ENCODE measurements around the gene EFHD2.
"Not testable (repeated sequence)": the region's sequence is repeated elsewhere in the genome, so short reads cannot be mapped to it uniquely, and the experiment has no call there.

EFHD2 gene

GRCh38 chr1:15433471-15433870, 23.8 kb downstream of the EFHD2 start:
- DNase-seq: no peak

- DNase-seq: not testable (repeated sequence)
Measured at GRCh38 chr1:15434739-15435138, 25.1 kb downstream of the EFHD2 start.

GRCh38 chr1:15435239-15436077, 25.8 kb downstream of the EFHD2 start:
- no peak for DNase-seq

DNA sequence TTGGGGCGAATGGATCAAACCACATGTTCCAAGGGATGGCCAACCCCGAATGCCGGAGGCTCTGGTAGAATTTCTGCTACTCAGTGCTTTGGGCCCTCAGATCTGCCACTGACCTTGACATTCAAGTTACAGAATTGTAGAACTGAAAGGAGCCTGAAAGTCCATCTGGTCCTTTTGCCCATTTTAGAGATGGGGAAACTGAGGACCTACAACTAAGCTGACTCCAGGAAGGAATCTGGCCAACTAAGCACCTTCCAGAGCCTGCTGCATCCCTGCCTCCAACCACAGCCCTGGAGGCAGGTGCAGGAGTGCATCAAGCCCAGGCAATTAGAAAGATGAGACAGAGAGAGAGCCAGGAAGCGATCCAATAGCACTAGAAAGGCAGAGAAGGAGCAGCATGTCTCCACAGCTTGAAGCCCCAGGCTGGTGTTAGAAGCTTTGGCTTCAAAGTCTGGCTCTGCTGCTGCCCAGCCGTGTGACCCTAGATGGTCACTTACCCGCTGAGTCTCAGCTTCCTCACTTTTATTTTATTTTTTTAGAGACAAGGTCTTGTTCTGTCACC, 27.3 kb downstream of the EFHD2 start:
- no peak for DNase-seq

DNA sequence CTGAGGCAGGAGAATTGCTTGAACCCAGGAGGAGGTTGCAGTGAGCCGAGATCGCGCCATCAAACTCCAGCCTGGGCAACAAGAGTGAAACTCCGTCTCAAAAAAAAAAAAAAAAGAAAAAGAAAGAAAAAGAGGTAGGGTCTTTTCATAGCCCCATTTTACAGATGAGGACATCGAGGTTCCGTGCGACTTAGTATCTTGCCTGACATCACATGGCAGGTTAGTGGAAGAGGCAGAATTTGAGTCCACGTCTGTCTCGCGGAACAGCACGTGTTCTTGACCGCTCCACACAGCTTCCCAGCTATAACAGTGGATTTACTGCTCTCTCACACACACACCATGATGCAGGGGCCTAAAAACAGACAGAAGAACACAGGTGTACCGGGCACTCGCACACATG, 29.6 kb downstream of the EFHD2 start:
- DNase-seq: no peak

- DNase-seq: no peak
Measured at GRCh38 chr1:15440357-15440756, 30.7 kb downstream of the EFHD2 start.

- no peak for DNase-seq
Measured at GRCh38 chr1:15441247-15441646, 31.6 kb downstream of the EFHD2 start.

DNA sequence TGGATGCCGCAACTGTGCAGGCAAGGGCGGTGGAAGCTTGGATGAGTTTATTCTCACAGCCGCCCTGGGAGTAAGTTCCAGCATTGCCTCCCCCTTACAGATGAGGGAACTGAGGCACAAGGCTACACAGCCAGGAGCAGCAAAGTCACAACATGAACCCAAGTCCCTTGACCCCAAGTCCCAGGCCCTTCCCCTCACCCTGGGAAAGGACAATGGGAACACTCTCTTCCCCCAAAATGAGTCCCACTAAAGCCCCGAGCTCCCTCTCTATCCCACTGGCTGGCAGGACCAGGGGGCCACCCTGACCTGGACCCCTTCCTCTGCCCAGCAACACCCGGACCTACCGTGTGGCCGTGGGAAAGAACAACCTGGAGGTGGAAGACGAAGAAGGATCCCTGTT, 32.4 kb downstream of the EFHD2 start:
- no peak for DNase-seq

DNA sequence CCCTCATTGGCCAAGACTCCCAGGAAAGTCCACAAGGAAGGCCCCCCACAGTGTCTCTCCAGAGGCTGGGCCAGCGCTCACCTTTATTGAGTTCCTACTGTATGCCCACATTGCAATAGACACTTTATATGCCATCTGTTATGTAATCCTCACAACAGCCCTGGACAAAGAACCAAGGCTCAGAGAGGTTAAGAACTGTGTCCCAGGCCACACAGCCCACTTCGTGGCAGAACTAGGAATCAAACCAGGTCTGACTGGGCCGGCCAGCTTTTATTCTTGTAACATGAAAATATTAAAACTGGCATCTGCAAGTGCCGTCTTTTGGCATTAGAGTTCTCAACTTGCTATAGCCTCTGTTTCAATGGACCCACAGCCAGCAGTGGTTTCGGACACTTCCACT, 33.1 kb downstream of the EFHD2 start:
- no peak for DNase-seq

DNA sequence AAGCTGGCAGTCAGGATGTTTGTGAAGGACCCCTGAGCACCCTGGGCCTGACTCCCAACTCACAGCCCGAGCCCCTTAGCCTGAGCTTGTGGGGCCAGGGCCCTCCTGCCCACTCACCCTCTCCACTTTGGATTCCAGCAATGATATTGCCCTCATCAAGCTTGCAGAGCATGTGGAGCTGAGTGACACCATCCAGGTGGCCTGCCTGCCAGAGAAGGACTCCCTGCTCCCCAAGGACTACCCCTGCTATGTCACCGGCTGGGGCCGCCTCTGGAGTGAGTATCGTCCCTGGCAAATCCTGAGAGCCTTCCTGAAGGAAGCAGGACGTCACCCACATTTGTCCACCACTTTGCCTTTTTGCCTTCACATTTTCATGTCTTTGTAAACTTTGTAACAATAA, 33.6 kb downstream of the EFHD2 start:
- DNase-seq: no peak

GRCh38 chr1:15444468-15445389, 35.0 kb downstream of the EFHD2 start:
- no peak for DNase-seq

DNA sequence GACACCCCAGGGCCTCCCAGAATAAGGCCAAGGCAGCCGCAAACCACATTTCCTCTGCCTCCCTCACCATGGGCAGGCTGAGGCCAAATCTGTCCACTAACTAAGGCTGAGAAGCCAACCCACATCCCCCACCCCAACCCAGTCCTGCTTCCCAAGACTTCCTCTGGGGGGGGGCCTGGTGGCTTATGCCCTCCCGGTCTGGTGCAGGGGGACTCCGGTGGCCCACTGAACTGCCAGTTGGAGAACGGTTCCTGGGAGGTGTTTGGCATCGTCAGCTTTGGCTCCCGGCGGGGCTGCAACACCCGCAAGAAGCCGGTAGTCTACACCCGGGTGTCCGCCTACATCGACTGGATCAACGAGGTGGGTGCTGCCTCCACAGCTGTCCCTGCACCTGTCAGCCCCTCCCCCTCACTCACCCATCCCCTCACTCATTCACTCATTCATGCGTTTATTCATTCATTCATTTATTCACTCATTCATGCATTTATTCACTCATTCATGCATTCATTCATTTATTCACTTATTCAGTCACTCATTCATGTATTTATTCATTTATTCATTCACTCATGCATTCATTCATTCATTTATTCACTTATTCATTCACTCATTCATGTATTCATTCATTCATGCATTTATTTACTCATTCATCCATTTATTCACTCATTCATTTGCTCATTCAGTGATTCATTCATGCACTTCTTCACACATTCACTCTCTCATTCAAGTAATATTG, 35.9 kb downstream of the EFHD2 start:
- no peak for DNase-seq

DNA sequence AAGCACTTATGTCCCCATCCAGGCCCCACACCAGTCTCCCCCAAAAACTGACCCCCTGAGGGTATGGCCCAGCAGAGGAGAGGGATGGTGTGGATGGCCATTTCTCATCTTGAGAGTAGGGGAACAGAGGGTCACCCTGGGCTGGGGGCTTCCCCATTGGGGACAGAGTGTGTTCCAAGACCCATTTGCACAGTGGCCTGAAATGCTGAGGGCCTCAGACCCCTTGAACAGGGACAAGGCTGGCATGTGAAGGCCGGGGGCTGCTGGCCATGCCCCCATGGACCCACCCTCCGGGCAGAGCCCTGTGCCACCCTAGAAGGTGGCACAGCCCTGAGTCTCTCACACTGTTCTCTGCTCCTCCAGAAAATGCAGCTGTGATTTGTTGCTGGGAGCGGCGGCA, 36.5 kb downstream of the EFHD2 start:
- DNase-seq: no peak

DNA sequence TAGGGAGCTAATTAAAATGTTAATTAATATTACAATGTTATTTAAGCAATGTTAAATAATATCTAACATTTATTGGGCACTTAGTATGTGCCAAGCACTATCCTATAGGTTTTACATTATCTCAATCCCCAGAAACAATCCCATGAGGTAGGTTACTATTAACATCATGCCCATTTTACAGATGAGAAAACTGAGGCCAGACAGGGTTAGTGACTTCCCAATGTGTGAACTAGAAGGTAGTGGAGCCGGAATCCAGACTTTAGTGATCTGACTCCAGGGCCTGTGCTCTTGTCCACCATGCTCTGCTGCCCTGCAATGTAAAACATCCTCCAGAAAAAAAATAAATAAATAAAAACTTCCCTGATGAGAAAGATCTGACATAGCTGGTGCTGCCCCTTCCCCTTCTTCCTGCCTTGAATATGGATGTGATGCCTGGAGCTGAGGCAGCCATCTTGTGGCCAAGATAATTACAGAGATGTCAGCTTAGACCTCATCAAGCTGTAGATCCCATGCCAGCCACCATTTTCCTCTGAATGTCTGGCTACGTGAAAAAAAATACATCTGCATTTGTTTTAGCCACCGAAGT, 39.3 kb downstream of the EFHD2 start:
- DNase-seq: no peak

DNA sequence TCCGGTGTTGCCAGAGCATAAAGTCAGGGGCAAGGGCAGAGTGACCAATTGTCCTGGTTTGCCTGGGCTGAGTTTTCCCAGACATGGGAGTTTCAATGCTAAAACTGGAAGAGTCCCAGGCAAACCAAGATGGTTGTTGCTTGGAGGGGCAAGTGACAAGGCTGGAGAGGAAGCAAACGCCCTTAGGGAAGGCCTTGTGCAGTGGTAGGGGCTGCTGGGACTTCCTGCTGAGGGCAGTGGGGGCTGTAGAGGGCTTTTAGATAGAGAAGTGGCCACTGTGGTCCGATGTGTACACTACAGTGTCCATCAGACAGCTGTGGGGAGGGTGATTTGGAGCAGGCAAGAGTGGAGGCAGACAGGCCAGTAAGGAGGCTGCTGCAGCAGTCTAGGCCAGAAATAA, 39.9 kb downstream of the EFHD2 start:
- DNase-seq: no peak

DNA sequence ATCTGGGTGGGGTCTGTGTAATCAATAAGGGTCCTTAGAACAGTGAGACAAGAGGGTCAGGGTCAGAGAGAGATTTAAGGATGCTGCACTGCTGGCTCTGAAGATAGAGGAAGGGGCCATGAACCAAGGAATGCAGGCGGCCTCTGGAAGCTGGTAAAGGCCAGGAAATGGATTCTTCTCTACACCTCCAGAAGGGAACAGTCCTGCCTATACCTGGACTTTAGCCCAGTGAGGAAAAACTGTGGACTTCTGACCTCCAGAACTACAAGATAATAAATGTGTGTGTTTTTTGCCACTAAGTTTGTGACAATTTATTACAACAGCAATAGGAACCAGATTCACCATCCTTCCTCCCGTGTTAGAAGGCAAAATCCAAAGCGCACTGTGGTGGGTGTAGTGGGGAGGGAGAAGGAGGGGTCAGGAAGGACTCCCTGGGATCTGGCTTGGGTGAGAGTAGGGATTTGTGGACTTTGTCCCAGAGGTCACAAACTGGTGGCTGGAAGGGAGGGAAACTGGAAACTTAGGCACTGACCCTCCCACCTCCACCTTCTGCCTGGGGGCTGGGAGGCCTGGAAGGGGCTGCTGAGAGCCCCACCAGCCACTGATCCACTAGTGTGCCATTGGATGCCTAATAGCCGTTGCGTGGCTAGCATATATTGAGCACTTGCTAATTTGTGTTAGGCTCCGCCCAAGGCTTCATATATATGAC, 41.5 kb downstream of the EFHD2 start:
- no peak for DNase-seq

DNA sequence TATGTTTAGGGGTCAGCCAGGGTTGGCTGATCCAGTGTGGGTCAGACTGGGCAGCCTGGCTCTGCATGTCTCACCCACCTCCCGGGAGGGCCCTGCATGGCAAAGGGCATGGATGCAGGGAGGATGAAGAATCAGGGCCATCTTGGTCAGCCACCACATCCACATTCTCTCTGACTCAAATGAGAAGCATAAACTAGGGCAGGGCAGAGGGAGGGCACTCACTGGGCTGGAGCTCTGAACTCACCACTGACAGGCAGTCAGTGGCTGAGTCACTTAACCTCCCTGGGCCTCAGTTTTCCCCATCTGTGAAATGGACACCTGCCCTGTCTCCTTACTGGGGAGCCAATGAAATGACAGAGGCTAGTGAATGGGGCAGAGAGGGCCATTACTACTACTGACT, 42.5 kb downstream of the EFHD2 start:
- DNase-seq: no peak

GRCh38 chr1:15452866-15453571, 43.3 kb downstream of the EFHD2 start:
- DNase-seq: no peak

- DNase-seq: no peak
Measured at GRCh38 chr1:15453734-15454133, 44.0 kb downstream of the EFHD2 start.

DNA sequence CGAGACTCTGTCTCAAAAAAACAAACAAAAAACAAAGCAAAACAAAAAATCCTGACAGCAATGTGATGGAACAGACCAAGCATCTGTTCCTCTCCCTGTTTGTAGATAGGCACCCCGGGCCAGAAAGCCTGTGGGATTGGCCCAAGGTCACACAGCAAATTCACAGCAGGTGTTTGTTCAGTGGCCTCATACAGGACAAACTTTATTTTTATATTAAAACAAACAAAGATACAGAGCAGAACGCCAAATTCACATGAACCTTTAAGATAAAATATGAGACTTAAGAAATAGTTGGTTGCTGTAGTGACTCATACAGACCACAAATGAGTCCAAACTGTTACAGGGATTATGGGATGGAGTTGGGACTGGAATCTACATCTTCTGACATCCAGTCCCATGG, 44.6 kb downstream of the EFHD2 start:
- DNase-seq: no peak

DNA sequence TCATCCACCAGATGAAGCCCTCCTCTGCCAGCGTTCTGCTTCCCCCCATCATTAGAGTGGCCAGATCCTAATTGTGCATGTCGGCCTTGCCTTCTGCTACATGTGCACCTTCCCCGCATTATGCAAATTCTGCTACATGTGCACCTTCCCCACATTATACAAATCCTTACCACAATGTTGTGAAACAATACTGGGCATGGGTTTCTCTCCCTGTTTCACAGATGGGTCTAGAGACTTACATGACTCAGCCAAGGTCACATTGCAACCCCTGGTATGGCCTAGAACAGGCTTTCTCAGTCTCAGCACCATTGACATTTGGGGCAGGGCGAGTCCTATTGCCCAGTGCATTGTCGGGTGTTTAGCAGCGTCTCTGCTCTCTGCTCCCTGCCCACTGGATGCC, 45.8 kb downstream of the EFHD2 start:
- no peak for DNase-seq

Data from activated CD4-positive, CD25-positive, alpha-beta regulatory T cell treated with anti-CD3 and anti-CD28 coated beads, Interleukin-2, amount 50 U/mL, for 72 hours (primary cell).